Mesendoderm (in vitro differentiated cells): ENCODE measurements around the gene CPA1.

ENCODE experiments used
- DNase-seq: peaks from one replicate; pipeline ENCODE4 v3.0.0; 2013
- H2AK5ac ChIP-seq: 2 replicates; pipeline ENCODE4 v1.6.1; 2013; ENCODE audit warnings: low read length, inconsistent platforms
- H2BK120ac ChIP-seq: 2 replicates; pipeline ENCODE4 v1.6.1; 2013; ENCODE audit warnings: low read depth, mild to moderate bottlenecking, low read length, moderate library complexity, mixed read lengths
- H2BK15ac ChIP-seq: replicated peaks from 2 replicates; pipeline ENCODE4 v1.6.1; 2013; ENCODE audit warnings: low read depth, mild to moderate bottlenecking, moderate library complexity
- H2BK5ac ChIP-seq: 2 replicates; pipeline ENCODE4 v1.6.1; 2013; ENCODE audit warnings: low read length, inconsistent platforms
- H3K18ac ChIP-seq: 2 replicates; pipeline ENCODE4 v1.6.1; 2013; ENCODE audit warnings: mild to moderate bottlenecking, low read length, mixed read lengths
- H3K23ac ChIP-seq: one replicate; pipeline ENCODE4 v1.6.1; 2013; ENCODE audit warnings: low read length
- H3K27ac ChIP-seq: 2 replicates; pipeline ENCODE4 v1.5.1; 2013; ENCODE audit warnings: low read depth, mild to moderate bottlenecking, inconsistent platforms, low read length, moderate library complexity
- H3K27me3 ChIP-seq: 2 replicates; pipeline ENCODE4 v1.6.1; 2013; ENCODE audit warnings: low read length, control low read depth, mild to moderate bottlenecking, inconsistent platforms; ENCODE audit not compliant: insufficient read depth, poor library complexity
- H3K36me3 ChIP-seq: 2 replicates; pipeline ENCODE4 v1.6.1; 2013; ENCODE audit warnings: low read length, inconsistent platforms; ENCODE audit not compliant: control insufficient read depth, insufficient read depth
- H3K4ac ChIP-seq: one replicate; pipeline ENCODE4 v1.6.1; 2013; ENCODE audit warnings: low read depth, mild to moderate bottlenecking, low read length, moderate library complexity
- H3K4me1 ChIP-seq: 2 replicates; pipeline ENCODE4 v1.6.1; 2013; ENCODE audit warnings: low read depth, low read length, inconsistent platforms; ENCODE audit not compliant: control insufficient read depth
- H3K4me2 ChIP-seq: 2 replicates; pipeline ENCODE4 v1.6.1; 2013; ENCODE audit warnings: low read length
- H3K4me3 ChIP-seq: 2 replicates; pipeline ENCODE4 v1.5.1; 2013; ENCODE audit warnings: mild to moderate bottlenecking, low read length
- H3K56ac ChIP-seq: one replicate; pipeline ENCODE4 v1.6.1; 2013; ENCODE audit warnings: low read length
- H3K79me1 ChIP-seq: 2 replicates; pipeline ENCODE4 v1.6.1; 2013; ENCODE audit warnings: low read length, inconsistent platforms
- H3K79me2 ChIP-seq: 2 replicates; pipeline ENCODE4 v1.6.1; 2013; ENCODE audit warnings: mild to moderate bottlenecking, low read length; ENCODE audit not compliant: control insufficient read depth, insufficient read depth
- H3K9ac ChIP-seq: 2 replicates; pipeline ENCODE4 v1.6.1; 2013; ENCODE audit warnings: low read length, inconsistent platforms
- H4K5ac ChIP-seq: one replicate; pipeline ENCODE4 v1.6.1; 2013; ENCODE audit warnings: low read length
- H4K8ac ChIP-seq: one replicate; pipeline ENCODE4 v1.6.1; 2013; ENCODE audit warnings: low read depth, mild to moderate bottlenecking, control low read depth, low read length, moderate library complexity
- WGBS: extraction: QIAGEN DNeasy Blood & Tissue Kit; methylation state at CpG from one replicate; pipeline ENCODE4 v1.1.7; 2013; ENCODE audit warnings: low lambda C conversion rate, missing lambda C conversion rate; ENCODE audit not compliant: insufficient coverage; ENCODE audit errors: extremely low coverage; 5-methylcytosine and 5-hydroxymethylcytosine counted together

CPA1 gene

DNA sequence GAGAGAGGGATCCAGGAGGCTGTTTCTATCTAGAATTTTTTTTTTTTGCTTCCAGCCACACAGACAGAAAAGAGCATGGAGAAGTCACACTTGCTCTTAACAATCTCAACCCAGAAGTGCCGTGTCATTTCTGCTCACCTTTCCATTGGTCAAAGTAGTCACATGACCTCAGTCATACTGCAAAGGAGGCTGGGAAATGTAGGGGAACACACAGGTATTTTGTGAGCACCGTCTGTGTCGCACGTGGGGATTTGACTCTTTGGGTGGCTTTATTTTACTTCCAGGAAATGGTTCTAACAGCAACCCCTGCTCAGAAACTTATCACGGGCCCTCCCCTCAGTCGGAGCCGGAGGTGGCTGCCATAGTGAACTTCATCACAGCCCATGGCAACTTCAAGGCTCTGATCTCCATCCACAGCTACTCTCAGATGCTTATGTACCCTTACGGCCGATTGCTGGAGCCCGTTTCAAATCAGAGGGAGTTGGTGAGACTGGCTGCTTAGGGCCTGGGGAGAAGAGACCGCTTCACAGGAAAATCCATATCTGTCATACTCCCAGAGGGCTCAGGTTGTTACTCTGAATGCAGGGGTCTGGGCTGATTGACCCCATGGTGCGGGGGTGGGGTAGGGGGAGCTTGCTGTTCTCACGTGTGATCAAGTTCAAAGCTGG, 13.1 kb upstream of the CPA1 start:
- Histone ChIP-seq H2BK5ac (no peak overlapping the region), H3K23ac (no peak overlapping the region), H3K27ac (no peak overlapping the region), H3K4me1 (no peaks in the 10 kb centered on the region), H2BK120ac (no peak overlapping the region), H3K79me2 (no peaks in the 10 kb centered on the region), H3K79me1 (no peaks in the 10 kb centered on the region), H3K4me2 (no peak overlapping the region), H4K8ac (no peak overlapping the region), H3K56ac (no peak overlapping the region), H2AK5ac (no peak overlapping the region), H3K9ac (no peak overlapping the region), H3K18ac (no peak overlapping the region), H3K27me3 (no peaks in the 10 kb centered on the region), H3K4ac (no peak overlapping the region), H4K5ac (no peak overlapping the region), H2BK15ac (no peak overlapping the region), H3K36me3 (no peaks in the 10 kb centered on the region), H3K4me3 (no peak overlapping the region)
- WGBS: no CpG with 5 or more reads among the region's 13 CpGs
- DNase-seq: no peak

DNA sequence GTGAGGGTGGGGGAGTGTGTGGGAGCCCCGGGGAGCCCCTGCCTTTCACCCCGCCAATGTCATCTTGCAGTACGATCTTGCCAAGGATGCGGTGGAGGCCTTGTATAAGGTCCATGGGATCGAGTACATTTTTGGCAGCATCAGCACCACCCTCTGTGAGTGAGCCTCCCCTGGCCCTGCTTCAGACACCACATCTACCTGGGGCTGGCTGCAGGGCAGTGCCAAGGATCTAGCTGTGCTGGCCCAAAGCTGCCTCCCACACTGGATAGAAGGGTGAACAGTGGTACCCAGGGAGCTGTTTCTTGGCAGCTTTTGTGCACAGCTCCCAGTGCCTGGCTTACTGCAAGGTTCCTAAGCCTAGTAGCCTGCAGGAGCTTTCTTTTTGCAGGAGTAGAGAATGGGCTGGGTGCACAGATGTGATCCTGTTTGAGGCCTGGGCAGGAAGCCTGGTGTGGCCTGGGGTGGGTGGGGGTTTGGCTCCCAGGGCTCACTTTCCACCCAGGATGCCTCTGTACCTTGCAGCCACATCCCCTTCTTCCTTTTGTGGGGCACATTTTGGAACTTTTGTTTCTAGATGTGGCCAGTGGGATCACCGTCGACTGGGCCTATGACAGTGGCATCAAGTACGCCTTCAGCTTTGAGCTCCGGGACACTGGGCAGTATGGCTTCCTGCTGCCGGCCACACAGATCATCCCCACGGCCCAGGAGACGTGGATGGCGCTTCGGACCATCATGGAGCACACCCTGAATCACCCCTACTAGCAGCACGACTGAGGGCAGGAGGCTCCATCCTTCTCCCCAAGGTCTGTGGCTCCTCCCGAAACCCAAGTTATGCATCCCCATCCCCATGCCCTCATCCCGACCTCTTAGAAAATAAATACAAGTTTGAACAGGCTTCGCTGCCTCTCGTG, 12.2 kb upstream of the CPA1 start:
- Histone ChIP-seq H2BK15ac (no peak overlapping the region), H3K18ac (no peak overlapping the region), H3K4me3 (no peak overlapping the region), H3K23ac (no peak overlapping the region), H3K4ac (no peak overlapping the region), H3K9ac (no peak overlapping the region), H2BK120ac (no peak overlapping the region), H3K79me2 (no peaks in the 10 kb centered on the region), H3K27me3 (no peaks in the 10 kb centered on the region), H4K8ac (no peak overlapping the region), H3K27ac (no peak overlapping the region), H3K79me1 (no peaks in the 10 kb centered on the region), H4K5ac (no peak overlapping the region), H3K36me3 (no peaks in the 10 kb centered on the region), H3K4me2 (no peak overlapping the region), H3K56ac (no peak overlapping the region), H3K4me1 (peaks cover 3% of the 10 kb centered on the region), H2BK5ac (no peak overlapping the region), H2AK5ac (no peak overlapping the region)
- no peak for DNase-seq
- WGBS: no CpG with 5 or more reads among the region's 19 CpGs

- no peak overlapping the region for H2BK120ac ChIP-seq
- no peak overlapping the region for H2AK5ac ChIP-seq
- H3K79me1 ChIP-seq: no peaks in the 10 kb centered on the region
- DNase-seq: peak; percentile 75
- H3K4ac ChIP-seq: peak overlapping the region; percentile 29
- H3K79me2 ChIP-seq: no peaks in the 10 kb centered on the region
- H3K9ac ChIP-seq: no peak overlapping the region
- no peak overlapping the region for H3K23ac ChIP-seq
- H4K8ac ChIP-seq: no peak overlapping the region
- H2BK15ac ChIP-seq: no peak overlapping the region
- H3K56ac ChIP-seq: peak overlapping the region; percentile 71
- H4K5ac ChIP-seq: no peak overlapping the region
- peaks cover 4% of the 10 kb centered on the region for H3K4me1 ChIP-seq
- no peaks in the 10 kb centered on the region for H3K36me3 ChIP-seq
- H3K18ac ChIP-seq: no peak overlapping the region
- H3K4me3 ChIP-seq: no peak overlapping the region
- no peak overlapping the region for H3K27ac ChIP-seq
- no peaks in the 10 kb centered on the region for H3K27me3 ChIP-seq
- no CpG with 5 or more reads among the region's 10 CpGs for WGBS
- no peak overlapping the region for H2BK5ac ChIP-seq
- no peak overlapping the region for H3K4me2 ChIP-seq
Observed at GRCh38 chr7:130369110-130369711, 11.1 kb upstream of the CPA1 start.

DNA sequence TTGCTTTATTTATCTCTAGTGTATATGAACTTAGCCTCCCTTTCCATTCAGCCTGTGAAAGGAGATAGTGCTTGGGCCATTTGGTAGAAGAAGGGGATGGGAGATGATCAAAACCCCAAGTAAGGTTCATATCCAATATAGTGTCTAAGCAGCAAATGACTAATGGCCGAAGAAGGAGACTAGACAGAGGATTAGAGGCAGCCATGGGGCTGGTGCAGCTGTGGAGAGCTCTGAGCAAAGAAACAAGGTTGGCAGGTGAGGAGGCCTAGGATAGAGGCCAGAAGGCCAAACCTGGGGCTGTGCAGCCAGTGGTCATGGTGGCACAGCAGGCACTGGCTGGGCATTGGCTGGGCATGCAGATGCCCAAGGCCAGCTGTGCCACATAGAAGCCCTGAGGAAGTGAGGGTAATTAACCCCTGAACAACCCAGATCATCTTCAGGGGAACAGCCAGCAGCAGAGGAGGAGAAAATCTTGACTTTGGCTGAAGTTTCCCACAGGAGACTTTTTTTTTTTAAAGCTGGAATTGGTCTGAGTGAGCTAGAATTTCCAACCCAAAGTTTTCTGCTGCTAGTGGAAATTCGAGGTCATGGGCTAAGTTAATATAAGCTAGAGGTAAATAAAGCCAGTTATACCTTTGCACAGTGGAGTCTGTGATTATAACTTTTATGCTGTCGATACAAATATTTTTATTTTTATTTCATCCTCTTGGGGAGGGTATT, 10.3 kb upstream of the CPA1 start:
- no peaks in the 10 kb centered on the region for H3K79me1 ChIP-seq
- no peak overlapping the region for H3K4me2 ChIP-seq
- H3K23ac ChIP-seq: no peak overlapping the region
- no peak overlapping the region for H3K18ac ChIP-seq
- no peak overlapping the region for H2BK15ac ChIP-seq
- no peak overlapping the region for H2AK5ac ChIP-seq
- no CpG with 5 or more reads among the region's 3 CpGs for WGBS
- H4K5ac ChIP-seq: no peak overlapping the region
- H3K4me3 ChIP-seq: no peak overlapping the region
- H3K27me3 ChIP-seq: no peaks in the 10 kb centered on the region
- H2BK5ac ChIP-seq: no peak overlapping the region
- no peak for DNase-seq
- no peak overlapping the region for H2BK120ac ChIP-seq
- H3K4me1 ChIP-seq: peaks cover 4% of the 10 kb centered on the region
- no peak overlapping the region for H4K8ac ChIP-seq
- H3K56ac ChIP-seq: no peak overlapping the region
- no peak overlapping the region for H3K27ac ChIP-seq
- no peak overlapping the region for H3K4ac ChIP-seq
- H3K79me2 ChIP-seq: no peaks in the 10 kb centered on the region
- H3K9ac ChIP-seq: no peak overlapping the region
- H3K36me3 ChIP-seq: no peaks in the 10 kb centered on the region

DNA sequence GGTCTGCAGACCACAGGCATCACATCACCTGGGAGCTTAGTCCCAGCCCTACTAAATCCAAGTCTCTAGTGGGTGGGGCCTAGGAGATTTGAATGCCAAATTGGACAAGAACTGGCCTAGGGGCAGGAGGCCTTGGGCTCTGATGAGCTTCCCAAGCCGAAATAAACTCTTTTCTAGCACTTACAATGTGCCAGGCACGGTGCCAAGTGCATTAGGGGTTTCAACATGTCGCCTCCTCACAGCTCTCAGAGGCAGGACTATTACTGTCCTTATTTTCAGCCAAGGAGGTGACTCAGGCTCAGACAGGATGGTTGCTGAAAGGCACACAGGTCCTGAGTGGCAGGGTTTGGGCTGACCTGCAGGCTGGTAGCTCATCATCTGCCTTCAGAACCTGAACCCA, 9.2 kb upstream of the CPA1 start:
- no CpG with 5 or more reads among the region's 3 CpGs for WGBS
- H2BK120ac ChIP-seq: no peak overlapping the region
- no peak overlapping the region for H3K4me2 ChIP-seq
- H4K8ac ChIP-seq: no peak overlapping the region
- no peak overlapping the region for H3K4me3 ChIP-seq
- no peak overlapping the region for H3K4ac ChIP-seq
- no peak overlapping the region for H3K27ac ChIP-seq
- H3K56ac ChIP-seq: no peak overlapping the region
- H3K18ac ChIP-seq: no peak overlapping the region
- no peak overlapping the region for H2BK5ac ChIP-seq
- no peaks in the 10 kb centered on the region for H3K36me3 ChIP-seq
- H3K79me1 ChIP-seq: no peaks in the 10 kb centered on the region
- H3K4me1 ChIP-seq: peaks cover 4% of the 10 kb centered on the region
- H3K27me3 ChIP-seq: no peaks in the 10 kb centered on the region
- H3K23ac ChIP-seq: no peak overlapping the region
- H4K5ac ChIP-seq: no peak overlapping the region
- no peak overlapping the region for H2AK5ac ChIP-seq
- H2BK15ac ChIP-seq: no peak overlapping the region
- H3K79me2 ChIP-seq: no peaks in the 10 kb centered on the region
- no peak overlapping the region for H3K9ac ChIP-seq
- DNase-seq: no peak
